ENCODE results near the gene TNPO1. TPM values are rescaled to one million over a fixed set of nuclear protein-coding genes. Genes with fewer than 3 reads are reported as not detected.

Gene TNPO1
- total and polyA plus RNA-seq, 12 donors, result 4.7 to 228 (median 82.5) TPM

GRCh38 chr5:72849546-72849945 is 33.1 kb downstream of the TNPO1 start:
- Histone ChIP-seq H3K36me3 (replicated peaks in 1 of 2) (no peaks in the 10 kb centered on the region), H3K4me1 (replicated peaks in 1 of 2) (peaks cover 17 to 84% of the 10 kb centered on the region in 2 donors), H3K27ac (no peak overlapping the region), H3K4me3 (peak overlapping the region in 2 of 4 donors; percentile 11 to 87), H3K27me3 (no peaks in the 10 kb centered on the region), H3K9me3 (replicated peaks in 1 of 3) (peaks cover 0 to 3% (median 0%) of the 10 kb centered on the region in 3 donors)
- intact Hi-C loops (cut with DNase I), result no loop called here
- DNase-seq, result no peak
- 20 to 30% (median 25%) methylated on average over 4 of the region's 4 CpGs for WGBS, 4 donors
- no peak for TF ChIP-seq CTCF (IDR thresholded peaks at IDR 0.05)
- no peak for TF ChIP-seq POLR2A (IDR thresholded peaks at IDR 0.05)

GRCh38 chr5:72850113-72850512 is 33.7 kb downstream of the TNPO1 start:
- no peak overlapping the region for H3K4me3 ChIP-seq
- peaks cover 0 to 4% of the 10 kb centered on the region in 2 donors for H3K36me3 ChIP-seq (replicated peaks in 1 of 2)
- no peak for DNase-seq
- H3K4me1 ChIP-seq (replicated peaks in 1 of 2), result peaks cover 17 to 82% of the 10 kb centered on the region in 2 donors
- peaks cover 0 to 3% (median 0%) of the 10 kb centered on the region in 3 donors for H3K9me3 ChIP-seq (replicated peaks in 1 of 3)
- WGBS, 4 donors, result 69 to 81% (median 77%) methylated on average over 2 of the region's 2 CpGs
- H3K27ac ChIP-seq, result no peak overlapping the region
- TF ChIP-seq CTCF (IDR thresholded peaks at IDR 0.05) (no peak), POLR2A (IDR thresholded peaks at IDR 0.05) (no peak)
- intact Hi-C loops (cut with DNase I), result no loop called here
- no peaks in the 10 kb centered on the region for H3K27me3 ChIP-seq

- peaks cover 0 to 20% of the 10 kb centered on the region in 2 donors for H3K36me3 ChIP-seq (replicated peaks in 1 of 2)
- 74 to 82% (median 80%) methylated on average over 4 of the region's 4 CpGs for WGBS, 4 donors
- DNase-seq, result no peak
- H3K9me3 ChIP-seq (replicated peaks in 1 of 3), result peaks cover 0 to 3% (median 0%) of the 10 kb centered on the region in 3 donors
- peaks cover 17 to 67% of the 10 kb centered on the region in 2 donors for H3K4me1 ChIP-seq (replicated peaks in 1 of 2)
- intact Hi-C loops (cut with DNase I), result no loop called here
- no peak overlapping the region for H3K4me3 ChIP-seq
- TF ChIP-seq POLR2A (IDR thresholded peaks at IDR 0.05), result no peak
- no peak for TF ChIP-seq CTCF (IDR thresholded peaks at IDR 0.05)
- no peaks in the 10 kb centered on the region for H3K27me3 ChIP-seq
- no peak overlapping the region for H3K27ac ChIP-seq
These were observed 35.9 kb downstream of the TNPO1 start for GRCh38 chr5:72852356-72852755.

GRCh38 chr5:72854419-72854818 is 38.0 kb downstream of the TNPO1 start:
- 76 to 83% (median 80%) methylated on average over 3 of the region's 3 CpGs for WGBS, 4 donors
- no peak for DNase-seq
- no peaks in the 10 kb centered on the region for H3K27me3 ChIP-seq
- H3K36me3 ChIP-seq (replicated peaks in 1 of 2), result peaks cover 0 to 23% of the 10 kb centered on the region in 2 donors
- TF ChIP-seq CTCF (IDR thresholded peaks at IDR 0.05) (no peak), POLR2A (IDR thresholded peaks at IDR 0.05) (no peak)
- H3K4me3 ChIP-seq, result no peak overlapping the region
- no peaks in the 10 kb centered on the region for H3K9me3 ChIP-seq (replicated peaks in 1 of 3)
- peaks cover 13 to 65% of the 10 kb centered on the region in 2 donors for H3K4me1 ChIP-seq (replicated peaks in 1 of 2)
- intact Hi-C loops (cut with DNase I), result no loop called here
- no peak overlapping the region for H3K27ac ChIP-seq

Measured in adrenal gland (tissue), 12 donors.